Measurements from ENCODE around the gene PYDC2. TPM values are rescaled to one million over a fixed set of nuclear protein-coding genes. Genes with fewer than 3 reads are reported as not detected.

Gene PYDC2
- not detected in 5 replicates for total RNA-seq (2022; extraction: Qiagen RNA extraction; ENCODE audit: low read depth)

DNA sequence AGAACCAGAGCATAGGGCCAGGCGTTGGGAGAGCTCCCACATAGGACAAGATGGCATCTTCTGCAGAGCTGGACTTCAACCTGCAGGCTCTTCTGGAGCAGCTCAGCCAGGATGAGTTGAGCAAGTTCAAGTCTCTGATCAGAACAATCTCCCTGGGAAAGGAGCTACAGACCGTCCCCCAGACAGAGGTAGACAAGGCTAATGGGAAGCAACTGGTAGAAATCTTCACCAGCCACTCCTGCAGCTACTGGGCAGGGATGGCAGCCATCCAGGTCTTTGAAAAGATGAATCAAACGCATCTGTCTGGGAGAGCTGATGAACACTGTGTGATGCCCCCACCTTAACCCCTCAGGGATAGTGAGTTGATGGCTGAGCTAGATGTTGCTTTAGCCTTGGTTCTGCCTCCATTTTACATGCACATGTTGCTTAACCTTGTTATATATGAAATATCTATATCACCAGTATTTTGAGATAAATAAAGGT lies at the start of gene PYDC2:
PYDC2 (plus strand) TSS at position 51 of the 483 bp plus-strand sequence; CDS start at position 51, 0 bp downstream.

Other genes with a start within 250 kb of the PYDC2 start
- 21.3 to 29.5 TPM (median 27.6 TPM) in 5 replicates for gene CCDC50, start 131.8 kb upstream of the PYDC2 start, total RNA-seq (2022; extraction: Qiagen RNA extraction; ENCODE audit: low read depth)
- gene UTS2B, start 130.6 kb upstream of the PYDC2 start, total RNA-seq (2022; extraction: Qiagen RNA extraction; ENCODE audit: low read depth): not detected in 5 replicates

Data from A549 treated with RU486 at 1 μM for 4 hours (cell line).